Activated gamma-delta T cell (primary cell): ENCODE data around the gene HJV.

Source experiments
- DNase-seq: peaks from one replicate; lab custom pipeline; 2025; lab: John Stamatoyannopoulos, UW

HJV gene

GRCh38 chr1:145977486-145978470 lies 43.8 kb downstream of the HJV start:
- DNase-seq: no peak

- no peak for DNase-seq
These were observed 44.5 kb downstream of the HJV start for GRCh38 chr1:145977016-145977415.

- no peak for DNase-seq
These were observed 46.3 kb downstream of the HJV start for GRCh38 chr1:145975216-145975615.

- no peak for DNase-seq
These were observed 46.8 kb downstream of the HJV start for GRCh38 chr1:145974721-145975120.

GRCh38 chr1:145972580-145972979 lies 49.0 kb downstream of the HJV start:
- no peak for DNase-seq
